Stimulated activated naive B cell treated with anti-CD40 and anti-IgM and Interleukin-4, amounts not matched to agents 10 μg/mL and 1 μg/mL and 100 μg/mL, for 72 hours (primary cell): ENCODE measurements around the gene CTNNA1.
A peak's percentile ranks its signal among the peaks of the same experiment; 100 is the strongest.
"Not testable (repeated sequence)": the region's sequence is repeated elsewhere in the genome, so short reads cannot be mapped to it uniquely, and the experiment has no call there.

ENCODE experiments used
- ATAC-seq, 2 donors: fragments of 150-1000 bp; cut with Tn5 transposase; replicated peaks; 2 replicates each; pipeline ENCODE4 v1.10.0; 2021; ENCODE audit warnings: moderate library complexity in 1 of 2
- DNase-seq: peaks from one replicate; pipeline ENCODE4 v3.0.0; 2021
- H3K27ac Mint-ChIP-seq: one replicate; pipeline ENCODE4 v1.8.0; 2022; ENCODE audit warnings: mild to moderate bottlenecking, mixed read lengths
- H3K27me3 Mint-ChIP-seq, 2 donors: one replicate each; pipeline ENCODE4 v1.8.0; 2022; ENCODE audit warnings: mixed read lengths in 2 of 2
- H3K36me3 Mint-ChIP-seq, 2 donors: one replicate each; pipeline ENCODE4 v1.8.0; 2022; ENCODE audit warnings: mixed read lengths in 2 of 2, mild to moderate bottlenecking in 1 of 2
- H3K4me1 Mint-ChIP-seq, 2 donors: one replicate each; pipeline ENCODE4 v1.8.0; 2022; ENCODE audit warnings: mixed read lengths in 2 of 2, mild to moderate bottlenecking in 1 of 2
- H3K4me3 Mint-ChIP-seq, 2 donors: one replicate each; pipeline ENCODE4 v1.8.0; 2022; ENCODE audit warnings: mild to moderate bottlenecking in 2 of 2, mixed read lengths in 2 of 2, moderate library complexity in 1 of 2
- H3K9me3 Mint-ChIP-seq, 2 donors: one replicate each; pipeline ENCODE4 v1.8.0; 2022; ENCODE audit warnings: mixed read lengths in 2 of 2, mild to moderate bottlenecking in 1 of 2

Gene CTNNA1

GRCh38 chr5:138757061-138757776 lies 4.0 kb downstream of the CTNNA1 start:
- H3K4me1 Mint-ChIP-seq = peaks cover 31 to 48% of the 10 kb centered on the region in 2 donors
- H3K36me3 Mint-ChIP-seq = peaks cover 52 to 68% of the 10 kb centered on the region in 2 donors
- DNase-seq = no peak
- no peaks in the 10 kb centered on the region for H3K27me3 Mint-ChIP-seq
- H3K27ac Mint-ChIP-seq = no peak overlapping the region
- peaks cover 5 to 10% of the 10 kb centered on the region in 2 donors for H3K9me3 Mint-ChIP-seq
- ATAC-seq = no peak
- H3K4me3 Mint-ChIP-seq = no peak overlapping the region

- H3K4me3 Mint-ChIP-seq = no peak overlapping the region
- DNase-seq (no peak), ATAC-seq (no peak)
- peak overlapping the region; percentile 16 for H3K27ac Mint-ChIP-seq
- no peaks in the 10 kb centered on the region for H3K27me3 Mint-ChIP-seq
- H3K9me3 Mint-ChIP-seq = peaks cover 5 to 10% of the 10 kb centered on the region in 2 donors
- H3K36me3 Mint-ChIP-seq = peaks cover 49 to 59% of the 10 kb centered on the region in 2 donors
- peaks cover 16 to 24% of the 10 kb centered on the region in 2 donors for H3K4me1 Mint-ChIP-seq
Measured at GRCh38 chr5:138760448-138761110, 7.4 kb downstream of the CTNNA1 start.

GRCh38 chr5:138761115-138761514 lies 7.9 kb downstream of the CTNNA1 start:
- not testable (repeated sequence) for ATAC-seq, DNase-seq, H3K27me3 Mint-ChIP-seq, H3K4me3 Mint-ChIP-seq, H3K9me3 Mint-ChIP-seq
- Mint-ChIP-seq H3K4me1 (peaks cover 18 to 26% of the 10 kb centered on the region in 2 donors), H3K36me3 (peaks cover 47 to 61% of the 10 kb centered on the region in 2 donors), H3K27ac (peak overlapping the region; percentile 16)

GRCh38 chr5:138761670-138762069 lies 8.4 kb downstream of the CTNNA1 start:
- not testable (repeated sequence) for H3K9me3 Mint-ChIP-seq, H3K4me3 Mint-ChIP-seq

GRCh38 chr5:138762110-138762509 lies 8.9 kb downstream of the CTNNA1 start:
- no peak for ATAC-seq
- Mint-ChIP-seq H3K27ac (no peak overlapping the region), H3K27me3 (no peaks in the 10 kb centered on the region), H3K4me1 (peaks cover 19 to 26% of the 10 kb centered on the region in 2 donors), H3K9me3 (peaks cover 5 to 6% of the 10 kb centered on the region in 2 donors), H3K36me3 (peaks cover 37 to 57% of the 10 kb centered on the region in 2 donors), H3K4me3 (no peak overlapping the region)
- no peak for DNase-seq

More at GRCh38 chr5:138761670-138762069, 8.4 kb downstream of the CTNNA1 start:
- not testable (repeated sequence) for H3K27ac Mint-ChIP-seq, H3K27me3 Mint-ChIP-seq, ATAC-seq, DNase-seq
- Mint-ChIP-seq H3K36me3 (peaks cover 42 to 61% of the 10 kb centered on the region in 2 donors), H3K4me1 (peaks cover 20 to 26% of the 10 kb centered on the region in 2 donors)

- Mint-ChIP-seq H3K4me3 (no peak overlapping the region), H3K27ac (no peak overlapping the region), H3K36me3 (peaks cover 30 to 50% of the 10 kb centered on the region in 2 donors), H3K9me3 (peaks cover 0 to 2% of the 10 kb centered on the region in 2 donors), H3K27me3 (no peaks in the 10 kb centered on the region), H3K4me1 (peaks cover 14 to 28% of the 10 kb centered on the region in 2 donors)
- DNase-seq (no peak), ATAC-seq (no peak)
Measured at GRCh38 chr5:138763037-138763778, 10.0 kb downstream of the CTNNA1 start.

- Mint-ChIP-seq H3K4me3 (no peak overlapping the region), H3K4me1 (peaks cover 19 to 52% of the 10 kb centered on the region in 2 donors), H3K27ac (no peak overlapping the region)
Measured at GRCh38 chr5:138770291-138770690, 17.1 kb downstream of the CTNNA1 start.

GRCh38 chr5:138770977-138771376 lies 17.8 kb downstream of the CTNNA1 start:
- no peak for DNase-seq
- Mint-ChIP-seq H3K27me3 (no peaks in the 10 kb centered on the region), H3K4me3 (no peak overlapping the region), H3K27ac (no peak overlapping the region), H3K4me1 (peaks cover 19 to 51% of the 10 kb centered on the region in 2 donors), H3K36me3 (peaks cover 7 to 27% of the 10 kb centered on the region in 2 donors), H3K9me3 (no peaks in the 10 kb centered on the region)
- no peak for ATAC-seq

More at GRCh38 chr5:138770291-138770690, 17.1 kb downstream of the CTNNA1 start:
- no peak for ATAC-seq
- peaks cover 7 to 28% of the 10 kb centered on the region in 2 donors for H3K36me3 Mint-ChIP-seq
- H3K27me3 Mint-ChIP-seq = no peaks in the 10 kb centered on the region
- DNase-seq = no peak
- H3K9me3 Mint-ChIP-seq = no peaks in the 10 kb centered on the region

GRCh38 chr5:138772986-138773594 lies 19.9 kb downstream of the CTNNA1 start:
- ATAC-seq (no peak), DNase-seq (no peak)
- Mint-ChIP-seq H3K36me3 (peaks cover 12 to 22% of the 10 kb centered on the region in 2 donors), H3K27ac (no peak overlapping the region), H3K4me3 (no peak overlapping the region), H3K27me3 (no peaks in the 10 kb centered on the region), H3K9me3 (peaks cover 0 to 2% of the 10 kb centered on the region in 2 donors), H3K4me1 (peaks cover 12 to 34% of the 10 kb centered on the region in 2 donors)

GRCh38 chr5:138773624-138774023 lies 20.4 kb downstream of the CTNNA1 start:
- Mint-ChIP-seq H3K4me1 (peaks cover 13 to 34% of the 10 kb centered on the region in 2 donors), H3K36me3 (peaks cover 17 to 27% of the 10 kb centered on the region in 2 donors)
- H3K27ac Mint-ChIP-seq, DNase-seq, H3K4me3 Mint-ChIP-seq, H3K27me3 Mint-ChIP-seq, H3K9me3 Mint-ChIP-seq, ATAC-seq: not testable (repeated sequence)

GRCh38 chr5:138775034-138775433 lies 21.8 kb downstream of the CTNNA1 start:
- Mint-ChIP-seq H3K27ac (peak overlapping the region; percentile 39), H3K4me1 (peaks cover 14 to 30% of the 10 kb centered on the region in 2 donors), H3K9me3 (peaks cover 0 to 2% of the 10 kb centered on the region in 2 donors), H3K4me3 (peak overlapping the region; percentile 20 to 25), H3K36me3 (peaks cover 17 to 29% of the 10 kb centered on the region in 2 donors), H3K27me3 (no peaks in the 10 kb centered on the region)
- DNase-seq = no peak
- ATAC-seq = peak; percentile 92 to 93

GRCh38 chr5:138778234-138778633 lies 25.0 kb downstream of the CTNNA1 start:
- no peaks in the 10 kb centered on the region for H3K27me3 Mint-ChIP-seq
- DNase-seq = no peak
- H3K36me3 Mint-ChIP-seq = peaks cover 22 to 30% of the 10 kb centered on the region in 2 donors
- H3K4me3 Mint-ChIP-seq = no peak overlapping the region
- H3K9me3 Mint-ChIP-seq = peaks cover 0 to 2% of the 10 kb centered on the region in 2 donors
- ATAC-seq = no peak
- no peak overlapping the region for H3K27ac Mint-ChIP-seq
- peaks cover 9 to 13% of the 10 kb centered on the region in 2 donors for H3K4me1 Mint-ChIP-seq

GRCh38 chr5:138783976-138784375 lies 30.8 kb downstream of the CTNNA1 start:
- no peak overlapping the region for H3K4me3 Mint-ChIP-seq
- H3K36me3 Mint-ChIP-seq = peaks cover 23 to 29% of the 10 kb centered on the region in 2 donors
- H3K27ac Mint-ChIP-seq = no peak overlapping the region
- no peaks in the 10 kb centered on the region for H3K9me3 Mint-ChIP-seq
- ATAC-seq = no peak
- no peaks in the 10 kb centered on the region for H3K27me3 Mint-ChIP-seq
- no peak for DNase-seq
- H3K4me1 Mint-ChIP-seq = peaks cover 2 to 6% of the 10 kb centered on the region in 2 donors

- Mint-ChIP-seq H3K9me3 (no peaks in the 10 kb centered on the region), H3K36me3 (peaks cover 26 to 32% of the 10 kb centered on the region in 2 donors), H3K27me3 (no peaks in the 10 kb centered on the region), H3K4me1 (peaks cover 5 to 12% of the 10 kb centered on the region in 2 donors), H3K27ac (no peak overlapping the region), H3K4me3 (no peak overlapping the region)
- no peak for DNase-seq
- no peak for ATAC-seq
Measured at GRCh38 chr5:138784590-138784989, 31.4 kb downstream of the CTNNA1 start.
